ENCODE data around the gene HIP1. TPM values are rescaled to one million over a fixed set of nuclear protein-coding genes. Genes with fewer than 3 reads are reported as not detected.

Gene HIP1
- total and polyA plus RNA-seq, 2 of the 4 experiments (the other 2 are of a cell fraction) = 6.8 to 10.0 TPM

- Histone ChIP-seq H2AFZ (replicated peaks; ENCODE audit: low read length, poor library complexity) (peak overlapping the region; percentile 58), H3K4me1 (ENCODE audit: control insufficient read depth, insufficient read depth, low read length) (peaks cover 16% of the 10 kb centered on the region), H3K36me3 (ENCODE audit: control insufficient read depth, insufficient read depth, low read length) (no peaks in the 10 kb centered on the region), H3K9me1 (ENCODE audit: insufficient read depth, low read length) (peaks cover 16% of the 10 kb centered on the region), H2AK9ac (replicated peaks; ENCODE audit: low read depth, low read length, poor library complexity) (no peak overlapping the region), H2BK120ac (ENCODE audit: low read depth, low read length) (peak overlapping the region; percentile 89), H3K14ac (replicated peaks; ENCODE audit: low read depth, low read length) (peak overlapping the region; percentile 67), H3K27ac (ENCODE audit: insufficient read depth, low read length) (peak overlapping the region; percentile 60), H3K4ac (ENCODE audit: low read depth, low read length) (peak overlapping the region; percentile 99), H3K56ac (ENCODE audit: extremely low read depth, insufficient read depth, low read length) (no peak overlapping the region), H3K27me3 (ENCODE audit: control insufficient read depth, insufficient read depth, low read length) (no peaks in the 10 kb centered on the region), H3K79me1 (ENCODE audit: low read depth in 1 of 2, low read length in 2 of 2) (peaks cover 12 to 48% of the 10 kb centered on the region in 2 experiments), H3K4me2 (ENCODE audit: low read depth, low read length) (peak overlapping the region; percentile 8; the same call in 1 of the 2 replicates), H2AK5ac (ENCODE audit: low read depth, low read length) (peak overlapping the region; percentile 99), H2BK20ac (ENCODE audit: low read depth, low read length) (peak overlapping the region; percentile 87), H3K9ac (ENCODE audit: low read depth, low read length) (no peak overlapping the region), H3K4me3 (ENCODE audit: insufficient read depth, low read depth, low read length) (no peak overlapping the region), H4K5ac (ENCODE audit: low read depth, low read length) (peak overlapping the region; percentile 50), H3K18ac (ENCODE audit: low read depth, low read length) (peak overlapping the region; percentile 42; the same call in 1 of the 2 replicates), H2BK15ac (ENCODE audit: low read depth, low read length) (peak overlapping the region; percentile 84), H2BK5ac (ENCODE audit: low read depth, low read length, poor library complexity, severe bottlenecking) (peak overlapping the region; percentile 86), H3K23ac (ENCODE audit: low read depth, low read length) (peak overlapping the region; percentile 80; the same call in 1 of the 2 replicates), H4K91ac (ENCODE audit: insufficient read depth, low read depth, low read length) (peak overlapping the region; percentile 71), H4K8ac (ENCODE audit: low read depth in 2 of 2, low read length in 2 of 2) (peak overlapping the region; percentile 30 to 84), H3K9me3 (ENCODE audit: control insufficient read depth, insufficient read depth, low read length) (no peaks in the 10 kb centered on the region), H4K20me1 (ENCODE audit: insufficient read depth, low read length) (peaks cover 7% of the 10 kb centered on the region; the same call in 1 of the 2 replicates)
- no TSS peak for BruUV-seq (replicated peaks)
- ChIA-PET CTCF (interaction anchor here (0.5 kb wide), 1 partner anchor 1806 kb away, joined by 3 read pairs; no protein-coding TSS in a partner anchor), POLR2A (ENCODE audit: unreplicated experiment) (no interaction called here)
- dilution Hi-C loops (cut with HindIII; ENCODE audit: low sequenced_read_pairs, unreplicated experiment) = no loop called here
- in situ Hi-C loops (cut with MboI; ENCODE audit: low sequenced_read_pairs) = no loop called here
- intact Hi-C loops (cut with micrococcal nuclease) = no loop called here
- peak; percentile 8 for ATAC-seq (ENCODE audit: low read depth)
- DNase-seq = peak; percentile 79
- WGBS, 2 experiments (ENCODE audit: extremely low coverage in 2 of 2, insufficient read length in 1 of 2) = 0% methylated on average over 2 of the region's 9 CpGs; no CpG with 5 or more reads in 1 of the 2 experiments
- TF ChIP-seq BHLHE40 (IDR thresholded peaks at IDR 0.05; ENCODE audit: low read depth, low read length) (peak; percentile 47; the same call in 1 of the 2 replicates), MAZ (IDR thresholded peaks at IDR 0.05; ENCODE audit: borderline replicate concordance, low read depth, low read length) (peak; percentile 57), MXI1 (IDR thresholded peaks at IDR 0.05; ENCODE audit: borderline replicate concordance, low read depth, low read length) (peak; percentile 46; the same call in 1 of the 2 replicates), RCOR1 (IDR thresholded peaks at IDR 0.05; ENCODE audit: insufficient replicate concordance, low read length) (no peak), FOS (IDR thresholded peaks at IDR 0.05; ENCODE audit: low read depth, low read length) (0 out of 2 replicates have a peak, but pooled peaks have one; percentile 26), MAFK (IDR thresholded peaks at IDR 0.05; ENCODE audit: low read depth, low read length) (no peak), ELK1 (IDR thresholded peaks at IDR 0.05; ENCODE audit: borderline replicate concordance, low read depth, low read length) (no peak), CHD1 (IDR thresholded peaks at IDR 0.05; ENCODE audit: low read depth, low read length) (no peak), NFE2L2 (IDR thresholded peaks at IDR 0.05; ENCODE audit: low read depth, low read length) (no peak), USF2 (IDR thresholded peaks at IDR 0.05; ENCODE audit: low read depth, low read length) (no peak), SMC3 (IDR thresholded peaks at IDR 0.05; ENCODE audit: low read depth, low read length) (no peak), RAD21 (IDR thresholded peaks at IDR 0.05; ENCODE audit: low read length) (no peak), CTCF (conservative IDR thresholded peaks at IDR 0.05; ENCODE audit: low read depth, low read length) (no peak)
Measured at GRCh38 chr7:75734586-75735458, 3.9 kb downstream of the HIP1 start.
